ENCODE data around the gene ALPK1.

- TF ChIP-seq CTCF (IDR thresholded peaks at IDR 0.05; ENCODE audit: low read depth, low read length, missing input control) = no peak
- no peak for TF ChIP-seq TAF1 (conservative IDR thresholded peaks at IDR 0.05)
- TF ChIP-seq ATF3 (IDR thresholded peaks at IDR 0.05) = no peak
- no peak for TF ChIP-seq SP1 (IDR thresholded peaks at IDR 0.05)
- TF ChIP-seq JUND (IDR thresholded peaks at IDR 0.05) = no peak
- no peak for TF ChIP-seq RXRA (IDR thresholded peaks at IDR 0.05)
- TF ChIP-seq RAD21 (IDR thresholded peaks at IDR 0.05) = no peak
- TF ChIP-seq FOXA1 (IDR thresholded peaks at IDR 0.05) = no peak
- no peak for TF ChIP-seq REST (IDR thresholded peaks at IDR 0.05)
These were observed 58.5 kb downstream of the ALPK1 start for GRCh38 chr4:112355662-112356061.
